Measurements from ENCODE around the gene SKIC3. TPM values are rescaled to one million over a fixed set of nuclear protein-coding genes. Genes with fewer than 3 reads are reported as not detected.

The SKIC3 gene
- total RNA-seq, 1 donor from 2014 or later: 68.7 TPM

GRCh38 chr5:95532415-95532814 lies 22.4 kb downstream of the SKIC3 start:
- ATAC-seq: no peak
- H3K27me3 ChIP-seq (ENCODE audit: low read depth): no peaks in the 10 kb centered on the region
- peaks cover 86% of the 10 kb centered on the region for H3K36me3 ChIP-seq
- H3K4me3 ChIP-seq: no peak overlapping the region
- H3K9me3 ChIP-seq: no peaks in the 10 kb centered on the region
- DNase-seq: no peak
- no peaks in the 10 kb centered on the region for H3K4me1 ChIP-seq
- TF ChIP-seq, protein P1, sequence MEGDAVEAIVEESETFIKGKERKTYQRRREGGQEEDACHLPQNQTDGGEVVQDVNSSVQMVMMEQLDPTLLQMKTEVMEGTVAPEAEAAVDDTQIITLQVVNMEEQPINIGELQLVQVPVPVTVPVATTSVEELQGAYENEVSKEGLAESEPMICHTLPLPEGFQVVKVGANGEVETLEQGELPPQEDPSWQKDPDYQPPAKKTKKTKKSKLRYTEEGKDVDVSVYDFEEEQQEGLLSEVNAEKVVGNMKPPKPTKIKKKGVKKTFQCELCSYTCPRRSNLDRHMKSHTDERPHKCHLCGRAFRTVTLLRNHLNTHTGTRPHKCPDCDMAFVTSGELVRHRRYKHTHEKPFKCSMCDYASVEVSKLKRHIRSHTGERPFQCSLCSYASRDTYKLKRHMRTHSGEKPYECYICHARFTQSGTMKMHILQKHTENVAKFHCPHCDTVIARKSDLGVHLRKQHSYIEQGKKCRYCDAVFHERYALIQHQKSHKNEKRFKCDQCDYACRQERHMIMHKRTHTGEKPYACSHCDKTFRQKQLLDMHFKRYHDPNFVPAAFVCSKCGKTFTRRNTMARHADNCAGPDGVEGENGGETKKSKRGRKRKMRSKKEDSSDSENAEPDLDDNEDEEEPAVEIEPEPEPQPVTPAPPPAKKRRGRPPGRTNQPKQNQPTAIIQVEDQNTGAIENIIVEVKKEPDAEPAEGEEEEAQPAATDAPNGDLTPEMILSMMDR (IDR thresholded peaks at IDR 0.05): no peak
- intact Hi-C loops (cut with DNase I): no loop called here
- no peak overlapping the region for H3K27ac ChIP-seq

DNA sequence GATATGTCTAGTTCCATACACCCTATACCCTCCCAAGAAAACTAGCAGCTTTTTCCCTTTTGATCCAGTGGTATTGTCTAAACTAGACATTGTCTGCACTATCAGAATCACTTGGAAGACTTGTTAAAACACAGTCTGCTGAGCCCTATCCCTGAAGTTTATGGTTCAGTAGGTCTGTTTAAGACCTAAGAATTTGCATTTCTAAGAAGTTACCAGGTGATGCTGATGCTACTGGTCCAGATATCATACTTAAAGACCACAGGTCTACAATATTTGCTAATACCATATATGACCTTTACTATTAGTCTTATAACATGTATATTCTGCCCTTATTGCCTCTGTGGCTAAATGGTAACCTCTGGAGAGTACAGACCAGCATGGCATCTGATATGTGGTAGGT lies 23.3 kb downstream of the SKIC3 start:
- Histone ChIP-seq H3K27me3 (ENCODE audit: low read depth) (no peaks in the 10 kb centered on the region), H3K4me1 (no peaks in the 10 kb centered on the region), H3K4me3 (no peak overlapping the region), H3K36me3 (peaks cover 86% of the 10 kb centered on the region), H3K27ac (no peak overlapping the region), H3K9me3 (no peaks in the 10 kb centered on the region)
- intact Hi-C loops (cut with DNase I): no loop called here
- no peak for DNase-seq
- TF ChIP-seq, protein P1 (IDR thresholded peaks at IDR 0.05): no peak
- no peak for ATAC-seq

- no peak for DNase-seq
- Histone ChIP-seq H3K9me3 (no peaks in the 10 kb centered on the region), H3K36me3 (peaks cover 85% of the 10 kb centered on the region), H3K27me3 (ENCODE audit: low read depth) (no peaks in the 10 kb centered on the region), H3K27ac (no peak overlapping the region), H3K4me1 (no peaks in the 10 kb centered on the region), H3K4me3 (no peak overlapping the region)
- no peak for ATAC-seq
- intact Hi-C loops (cut with DNase I): no loop called here
- TF ChIP-seq, protein P1 (IDR thresholded peaks at IDR 0.05): no peak
These were observed 24.4 kb downstream of the SKIC3 start for GRCh38 chr5:95530416-95530815.

GRCh38 chr5:95528565-95528964 lies 26.2 kb downstream of the SKIC3 start:
- TF ChIP-seq, protein P1 (IDR thresholded peaks at IDR 0.05): no peak
- Histone ChIP-seq H3K27me3 (ENCODE audit: low read depth) (no peaks in the 10 kb centered on the region), H3K36me3 (peaks cover 82% of the 10 kb centered on the region), H3K27ac (no peak overlapping the region), H3K9me3 (no peaks in the 10 kb centered on the region), H3K4me1 (no peaks in the 10 kb centered on the region), H3K4me3 (no peak overlapping the region)
- intact Hi-C loops (cut with DNase I): no loop called here
- ATAC-seq: no peak
- no peak for DNase-seq

- no peaks in the 10 kb centered on the region for H3K9me3 ChIP-seq
- H3K4me1 ChIP-seq: no peaks in the 10 kb centered on the region
- H3K36me3 ChIP-seq: peaks cover 87% of the 10 kb centered on the region
- intact Hi-C loops (cut with DNase I): no loop called here
- ATAC-seq (no peak), DNase-seq (no peak)
- TF ChIP-seq, protein P1 (IDR thresholded peaks at IDR 0.05): no peak
- no peak overlapping the region for H3K27ac ChIP-seq
- H3K4me3 ChIP-seq: no peak overlapping the region
- no peaks in the 10 kb centered on the region for H3K27me3 ChIP-seq (ENCODE audit: low read depth)
These were observed 27.9 kb downstream of the SKIC3 start for GRCh38 chr5:95526871-95527270.

DNA sequence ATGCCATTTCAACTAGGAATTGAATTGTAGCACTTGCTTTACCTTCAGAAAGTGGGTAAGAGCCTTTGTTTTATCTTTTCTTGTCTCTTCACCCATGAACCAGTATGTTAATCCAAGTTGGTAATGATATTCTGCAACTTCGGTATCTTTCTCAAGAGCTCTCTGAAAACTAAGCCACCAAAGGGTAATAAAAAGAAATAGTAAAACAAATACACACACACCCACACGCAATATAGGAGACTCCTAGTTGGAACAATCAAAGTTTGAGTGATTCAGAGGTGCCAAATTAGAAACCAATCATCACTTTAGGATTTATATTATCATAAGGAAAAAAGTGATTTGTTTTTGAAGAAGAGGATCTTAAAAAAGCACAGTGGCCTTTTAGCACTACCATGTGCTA lies 30.4 kb downstream of the SKIC3 start:
- DNase-seq (no peak), ATAC-seq (no peak)
- Histone ChIP-seq H3K4me3 (no peak overlapping the region), H3K27me3 (ENCODE audit: low read depth) (no peaks in the 10 kb centered on the region), H3K36me3 (peaks cover 96% of the 10 kb centered on the region), H3K4me1 (no peaks in the 10 kb centered on the region), H3K9me3 (no peaks in the 10 kb centered on the region), H3K27ac (no peak overlapping the region)
- TF ChIP-seq, protein P1 (IDR thresholded peaks at IDR 0.05): no peak
- intact Hi-C loops (cut with DNase I): no loop called here

Measured in lower lobe of right lung (tissue), 2 donors.